ENCODE data around the gene HIP1. TPM values are rescaled to one million over a fixed set of nuclear protein-coding genes. Genes with fewer than 3 reads are reported as not detected.
"Not testable (repeated sequence)": the region's sequence is repeated elsewhere in the genome, so short reads cannot be mapped to it uniquely, and the experiment has no call there.

Gene HIP1
- total and polyA plus RNA-seq, 5 donors from 2014 or later = 0.29 to 10.7 (median 0.79) TPM

GRCh38 chr7:75704928-75705327 is 33.8 kb downstream of the HIP1 start:
- H3K36me3 Mint-ChIP-seq = no peaks in the 10 kb centered on the region
- DNase-seq (no peak), ATAC-seq (ENCODE audit: low read depth in 2 of 2) (no peak)
- H3K4me3 ChIP-seq (ENCODE audit: low read depth, low read length) = no peak overlapping the region
- peaks cover 0 to 4% (median 0%) of the 10 kb centered on the region in 4 donors for H3K4me1 Mint-ChIP-seq
- no peaks in the 10 kb centered on the region for H3K4me1 ChIP-seq (ENCODE audit: control insufficient read depth, insufficient read depth, low read length, poor library complexity, severe bottlenecking)
- peaks cover 8% of the 10 kb centered on the region in 2 experiments for H3K9me3 ChIP-seq (ENCODE audit: control insufficient read depth in 2 of 2, low read length in 2 of 2)
- no peaks in the 10 kb centered on the region for H3K27me3 Mint-ChIP-seq
- no peaks in the 10 kb centered on the region for H3K36me3 ChIP-seq (ENCODE audit: control insufficient read depth, insufficient read depth, low read length)
- no peaks in the 10 kb centered on the region for H3K27me3 ChIP-seq (ENCODE audit: control insufficient read depth, insufficient read depth, low read length)
- H3K4me3 Mint-ChIP-seq = no peak overlapping the region
- peaks cover 0 to 10% (median 8%) of the 10 kb centered on the region in 7 donors for H3K9me3 Mint-ChIP-seq
- no peak overlapping the region for H3K27ac Mint-ChIP-seq
- no peak overlapping the region for H3K27ac ChIP-seq (ENCODE audit: insufficient read depth, low read length, poor library complexity, severe bottlenecking)

- no peaks in the 10 kb centered on the region for H3K9me3 ChIP-seq (ENCODE audit: control insufficient read depth in 2 of 2, low read length in 2 of 2)
- no peak overlapping the region for H3K27ac Mint-ChIP-seq
Observed at GRCh38 chr7:75702515-75702914, 36.2 kb downstream of the HIP1 start.

DNA sequence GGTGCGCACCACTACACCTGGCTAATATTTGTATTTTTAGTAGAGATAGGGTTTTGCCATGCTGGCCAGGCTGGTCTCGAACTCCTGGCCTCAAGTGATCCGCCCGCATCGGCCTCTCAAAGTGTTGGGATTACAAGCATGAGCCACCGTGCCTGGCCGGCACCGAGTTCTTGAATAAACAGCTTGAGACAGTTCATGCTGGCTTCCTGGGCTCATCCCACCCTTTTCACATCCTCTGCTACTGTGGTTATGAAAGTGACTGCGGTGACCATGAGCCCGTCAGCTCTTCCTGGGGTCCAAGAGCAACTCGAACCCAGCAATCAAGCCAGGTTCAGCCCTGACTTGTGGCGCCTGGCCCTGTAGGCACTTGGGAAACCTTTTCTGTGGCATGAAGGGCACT is 38.7 kb downstream of the HIP1 start:
- Mint-ChIP-seq H3K9me3 (peaks cover 0 to 3% (median 0%) of the 10 kb centered on the region in 7 donors), H3K36me3 (no peaks in the 10 kb centered on the region), H3K4me1 (no peaks in the 10 kb centered on the region), H3K4me3 (no peak overlapping the region), H3K27ac (no peak overlapping the region), H3K27me3 (peaks cover 4% of the 10 kb centered on the region)
- DNase-seq (no peak), ATAC-seq (ENCODE audit: low read depth in 2 of 2) (no peak)
- H3K4me3 ChIP-seq (ENCODE audit: low read depth, low read length) = no peak overlapping the region
- no peaks in the 10 kb centered on the region for H3K4me1 ChIP-seq (ENCODE audit: control insufficient read depth, insufficient read depth, low read length, poor library complexity, severe bottlenecking)
- no peaks in the 10 kb centered on the region for H3K27me3 ChIP-seq (ENCODE audit: control insufficient read depth, insufficient read depth, low read length)
- no peaks in the 10 kb centered on the region for H3K36me3 ChIP-seq (ENCODE audit: control insufficient read depth, insufficient read depth, low read length)
- H3K27ac ChIP-seq (ENCODE audit: insufficient read depth, low read length, poor library complexity, severe bottlenecking) = no peak overlapping the region
- H3K9me3 ChIP-seq (ENCODE audit: control insufficient read depth in 2 of 2, low read length in 2 of 2) = no peaks in the 10 kb centered on the region

More at GRCh38 chr7:75702515-75702914, 36.2 kb downstream of the HIP1 start:
- Mint-ChIP-seq H3K9me3 (peaks cover 0 to 3% (median 0%) of the 10 kb centered on the region in 7 donors), H3K4me3 (no peak overlapping the region), H3K4me1 (no peaks in the 10 kb centered on the region), H3K27me3 (no peaks in the 10 kb centered on the region), H3K36me3 (no peaks in the 10 kb centered on the region)
- ATAC-seq (ENCODE audit: low read depth in 2 of 2) = no peak
- no peaks in the 10 kb centered on the region for H3K36me3 ChIP-seq (ENCODE audit: control insufficient read depth, insufficient read depth, low read length)
- H3K4me1 ChIP-seq (ENCODE audit: control insufficient read depth, insufficient read depth, low read length, poor library complexity, severe bottlenecking) = no peaks in the 10 kb centered on the region
- no peak for DNase-seq
- no peaks in the 10 kb centered on the region for H3K27me3 ChIP-seq (ENCODE audit: control insufficient read depth, insufficient read depth, low read length)
- H3K27ac ChIP-seq (ENCODE audit: insufficient read depth, low read length, poor library complexity, severe bottlenecking) = no peak overlapping the region
- H3K4me3 ChIP-seq (ENCODE audit: low read depth, low read length) = no peak overlapping the region

- H3K4me3 ChIP-seq (ENCODE audit: low read depth, low read length) = no peak overlapping the region
- DNase-seq = no peak
- no peaks in the 10 kb centered on the region for H3K9me3 ChIP-seq (ENCODE audit: control insufficient read depth in 2 of 2, low read length in 2 of 2)
- no peak overlapping the region for H3K4me3 Mint-ChIP-seq
- H3K4me1 ChIP-seq (ENCODE audit: control insufficient read depth, insufficient read depth, low read length, poor library complexity, severe bottlenecking) = no peaks in the 10 kb centered on the region
- H3K36me3 Mint-ChIP-seq = no peaks in the 10 kb centered on the region
- H3K27me3 ChIP-seq (ENCODE audit: control insufficient read depth, insufficient read depth, low read length) = no peaks in the 10 kb centered on the region
- no peaks in the 10 kb centered on the region for H3K36me3 ChIP-seq (ENCODE audit: control insufficient read depth, insufficient read depth, low read length)
- H3K9me3 Mint-ChIP-seq = peaks cover 0 to 3% (median 0%) of the 10 kb centered on the region in 7 donors
- H3K27ac Mint-ChIP-seq = no peak overlapping the region
- no peak overlapping the region for H3K27ac ChIP-seq (ENCODE audit: insufficient read depth, low read length, poor library complexity, severe bottlenecking)
- no peak for ATAC-seq (ENCODE audit: low read depth in 2 of 2)
- H3K27me3 Mint-ChIP-seq = peaks cover 4% of the 10 kb centered on the region
- no peaks in the 10 kb centered on the region for H3K4me1 Mint-ChIP-seq
Observed at GRCh38 chr7:75698358-75698757, 40.4 kb downstream of the HIP1 start.

GRCh38 chr7:75696263-75697037 is 42.3 kb downstream of the HIP1 start:
- H3K9me3 ChIP-seq (ENCODE audit: control insufficient read depth in 2 of 2, low read length in 2 of 2) = no peaks in the 10 kb centered on the region
- H3K27me3 ChIP-seq (ENCODE audit: control insufficient read depth, insufficient read depth, low read length) = no peaks in the 10 kb centered on the region
- no peak overlapping the region for H3K4me3 ChIP-seq (ENCODE audit: low read depth, low read length)
- Mint-ChIP-seq H3K4me3 (no peak overlapping the region), H3K4me1 (no peaks in the 10 kb centered on the region), H3K27ac (no peak overlapping the region), H3K27me3 (peaks cover 4% of the 10 kb centered on the region), H3K9me3 (peaks cover 0 to 3% (median 0%) of the 10 kb centered on the region in 7 donors), H3K36me3 (no peaks in the 10 kb centered on the region)
- H3K4me1 ChIP-seq (ENCODE audit: control insufficient read depth, insufficient read depth, low read length, poor library complexity, severe bottlenecking) = no peaks in the 10 kb centered on the region
- no peak overlapping the region for H3K27ac ChIP-seq (ENCODE audit: insufficient read depth, low read length, poor library complexity, severe bottlenecking)
- DNase-seq = no peak
- ATAC-seq (ENCODE audit: low read depth in 2 of 2) = no peak
- H3K36me3 ChIP-seq (ENCODE audit: control insufficient read depth, insufficient read depth, low read length) = no peaks in the 10 kb centered on the region

DNA sequence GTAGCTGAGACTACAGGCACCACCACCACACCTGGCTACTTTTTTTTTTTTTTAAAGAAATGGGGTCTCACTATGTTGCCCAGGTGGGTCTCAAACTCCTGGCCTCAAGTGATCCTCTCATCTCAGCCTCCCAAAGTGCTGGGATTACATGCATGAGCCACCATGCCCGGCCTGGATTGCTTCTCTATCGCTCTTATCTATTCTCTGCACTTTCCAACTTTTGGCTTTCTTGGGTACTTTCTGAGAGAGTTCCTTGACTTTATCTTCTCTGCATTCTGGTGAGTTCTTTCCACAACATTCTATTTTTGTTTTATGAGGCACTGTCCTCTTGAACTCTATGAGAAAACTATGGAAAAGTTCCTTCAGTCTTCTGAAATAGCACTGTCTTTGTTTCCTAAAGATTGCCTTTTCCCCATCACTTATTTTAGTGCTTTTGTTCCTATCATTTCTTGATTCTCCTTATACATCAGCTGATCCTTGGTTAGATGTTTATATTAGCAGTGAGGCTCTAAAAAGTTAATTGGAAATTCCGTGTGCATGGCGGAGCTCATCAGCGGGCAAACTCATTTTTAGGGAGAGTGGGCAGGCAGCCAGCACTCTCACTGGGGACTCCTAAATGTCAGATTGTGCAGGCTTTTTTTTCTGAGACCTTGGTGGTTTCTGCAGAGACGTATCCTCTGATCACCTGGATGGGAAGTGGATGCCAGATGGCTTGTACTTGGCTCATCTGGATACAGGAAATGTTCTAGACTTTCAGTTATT is 43.9 kb downstream of the HIP1 start:
- Mint-ChIP-seq H3K36me3 (no peaks in the 10 kb centered on the region), H3K4me1 (no peaks in the 10 kb centered on the region), H3K4me3 (no peak overlapping the region), H3K27ac (no peak overlapping the region), H3K9me3 (peaks cover 0 to 3% (median 0%) of the 10 kb centered on the region in 7 donors), H3K27me3 (peaks cover 4% of the 10 kb centered on the region)
- ATAC-seq (ENCODE audit: low read depth in 2 of 2) (no peak), DNase-seq (no peak)
- H3K27me3 ChIP-seq (ENCODE audit: control insufficient read depth, insufficient read depth, low read length) = no peaks in the 10 kb centered on the region
- H3K27ac ChIP-seq (ENCODE audit: insufficient read depth, low read length, poor library complexity, severe bottlenecking) = no peak overlapping the region
- no peaks in the 10 kb centered on the region for H3K9me3 ChIP-seq (ENCODE audit: control insufficient read depth in 2 of 2, low read length in 2 of 2)
- H3K4me3 ChIP-seq (ENCODE audit: low read depth, low read length) = no peak overlapping the region
- no peaks in the 10 kb centered on the region for H3K36me3 ChIP-seq (ENCODE audit: control insufficient read depth, insufficient read depth, low read length)
- H3K4me1 ChIP-seq (ENCODE audit: control insufficient read depth, insufficient read depth, low read length, poor library complexity, severe bottlenecking) = no peaks in the 10 kb centered on the region

DNA sequence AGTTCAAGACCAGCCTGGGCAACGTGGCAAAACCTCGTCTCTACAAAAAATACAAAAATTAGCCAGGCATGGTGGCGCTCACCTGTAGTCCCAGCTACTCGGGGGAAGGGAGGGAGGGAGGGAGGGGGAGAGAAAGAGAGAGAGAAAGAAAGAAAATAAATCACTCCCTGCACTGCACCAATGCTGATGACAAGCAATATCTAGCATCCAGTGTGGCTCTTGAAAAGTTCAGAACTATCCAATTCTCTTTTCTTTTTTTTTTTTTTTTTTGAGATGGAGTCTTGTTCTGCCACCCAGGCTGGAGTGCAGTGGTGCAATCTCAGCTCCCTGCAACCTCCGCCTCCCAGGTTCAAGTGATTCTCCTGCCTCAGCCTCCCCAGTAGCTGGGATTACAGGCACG is 45.1 kb downstream of the HIP1 start:
- not testable (repeated sequence) for H3K4me3 Mint-ChIP-seq; H3K27me3 ChIP-seq (ENCODE audit: control insufficient read depth, insufficient read depth, low read length); H3K36me3 ChIP-seq (ENCODE audit: control insufficient read depth, insufficient read depth, low read length); H3K36me3 Mint-ChIP-seq; H3K27me3 Mint-ChIP-seq; H3K9me3 ChIP-seq (ENCODE audit: control insufficient read depth in 2 of 2, low read length in 2 of 2); H3K9me3 Mint-ChIP-seq; H3K4me1 ChIP-seq (ENCODE audit: control insufficient read depth, insufficient read depth, low read length, poor library complexity, severe bottlenecking); ATAC-seq (ENCODE audit: low read depth in 2 of 2); H3K27ac Mint-ChIP-seq; H3K27ac ChIP-seq (ENCODE audit: insufficient read depth, low read length, poor library complexity, severe bottlenecking); H3K4me3 ChIP-seq (ENCODE audit: low read depth, low read length); H3K4me1 Mint-ChIP-seq; DNase-seq

All from CD4-positive, CD25-positive, alpha-beta regulatory T cell (primary cell).